Measurements from ENCODE around the gene ALDH1A3.

The ALDH1A3 gene

GRCh38 chr15:100901296-100901695, 21.7 kb downstream of the ALDH1A3 start:
- ATAC-seq = no peak
- Mint-ChIP-seq H3K9me3 (no peaks in the 10 kb centered on the region), H3K4me1 (no peaks in the 10 kb centered on the region), H3K36me3 (no peaks in the 10 kb centered on the region), H3K4me3 (no peak overlapping the region), H3K27ac (no peak overlapping the region)
- no peak for DNase-seq (ENCODE audit: low spot score in 2 of 2)

- Mint-ChIP-seq H3K4me1 (no peaks in the 10 kb centered on the region), H3K4me3 (no peak overlapping the region), H3K9me3 (no peaks in the 10 kb centered on the region), H3K27ac (no peak overlapping the region), H3K36me3 (no peaks in the 10 kb centered on the region)
- no peak for ATAC-seq
- no peak for DNase-seq (ENCODE audit: low spot score in 2 of 2)
Observed at GRCh38 chr15:100901702-100902435, 22.2 kb downstream of the ALDH1A3 start.

- DNase-seq (ENCODE audit: low spot score in 2 of 2) = no peak
- H3K27ac Mint-ChIP-seq = no peak overlapping the region
- H3K4me3 Mint-ChIP-seq = no peak overlapping the region
- ATAC-seq = no peak
- H3K36me3 Mint-ChIP-seq = no peaks in the 10 kb centered on the region
- H3K4me1 Mint-ChIP-seq = no peaks in the 10 kb centered on the region
- H3K9me3 Mint-ChIP-seq = no peaks in the 10 kb centered on the region
Observed at GRCh38 chr15:100902436-100903167, 23.0 kb downstream of the ALDH1A3 start.

- no peak for DNase-seq (ENCODE audit: low spot score in 2 of 2)
- H3K4me1 Mint-ChIP-seq = no peaks in the 10 kb centered on the region
- H3K36me3 Mint-ChIP-seq = no peaks in the 10 kb centered on the region
- H3K27ac Mint-ChIP-seq = no peak overlapping the region
- H3K9me3 Mint-ChIP-seq = no peaks in the 10 kb centered on the region
- ATAC-seq = no peak
- no peak overlapping the region for H3K4me3 Mint-ChIP-seq
Observed at GRCh38 chr15:100903168-100903554, 23.5 kb downstream of the ALDH1A3 start.

GRCh38 chr15:100905850-100906249, 26.2 kb downstream of the ALDH1A3 start:
- Mint-ChIP-seq H3K27ac (no peak overlapping the region), H3K4me3 (no peak overlapping the region), H3K36me3 (no peaks in the 10 kb centered on the region), H3K4me1 (no peaks in the 10 kb centered on the region), H3K9me3 (no peaks in the 10 kb centered on the region)
- ATAC-seq = no peak
- DNase-seq (ENCODE audit: low spot score in 2 of 2) = no peak

GRCh38 chr15:100908466-100908865, 28.8 kb downstream of the ALDH1A3 start:
- Mint-ChIP-seq H3K4me3 (no peak overlapping the region), H3K4me1 (no peaks in the 10 kb centered on the region), H3K36me3 (no peaks in the 10 kb centered on the region), H3K27ac (no peak overlapping the region), H3K9me3 (no peaks in the 10 kb centered on the region)
- DNase-seq (ENCODE audit: low spot score in 2 of 2) (no peak), ATAC-seq (no peak)

GRCh38 chr15:100909565-100909964, 29.9 kb downstream of the ALDH1A3 start:
- no peaks in the 10 kb centered on the region for H3K9me3 Mint-ChIP-seq
- no peak overlapping the region for H3K4me3 Mint-ChIP-seq
- no peak overlapping the region for H3K27ac Mint-ChIP-seq
- ATAC-seq (no peak), DNase-seq (ENCODE audit: low spot score in 2 of 2) (no peak)
- no peaks in the 10 kb centered on the region for H3K36me3 Mint-ChIP-seq
- H3K4me1 Mint-ChIP-seq = no peaks in the 10 kb centered on the region

- no peak overlapping the region for H3K4me3 Mint-ChIP-seq
- H3K27ac Mint-ChIP-seq = no peak overlapping the region
- H3K4me1 Mint-ChIP-seq = no peaks in the 10 kb centered on the region
- DNase-seq (ENCODE audit: low spot score in 2 of 2) (no peak), ATAC-seq (no peak)
- no peaks in the 10 kb centered on the region for H3K9me3 Mint-ChIP-seq
- H3K36me3 Mint-ChIP-seq = no peaks in the 10 kb centered on the region
Observed at GRCh38 chr15:100909989-100910955, 30.6 kb downstream of the ALDH1A3 start.

GRCh38 chr15:100911086-100911485, 31.5 kb downstream of the ALDH1A3 start:
- Mint-ChIP-seq H3K36me3 (no peaks in the 10 kb centered on the region), H3K4me3 (no peak overlapping the region), H3K27ac (no peak overlapping the region), H3K9me3 (no peaks in the 10 kb centered on the region), H3K4me1 (no peaks in the 10 kb centered on the region)
- no peak for DNase-seq (ENCODE audit: low spot score in 2 of 2)
- no peak for ATAC-seq

- ATAC-seq (no peak), DNase-seq (ENCODE audit: low spot score in 2 of 2) (no peak)
- Mint-ChIP-seq H3K4me1 (peaks cover 9% of the 10 kb centered on the region), H3K27ac (no peak overlapping the region), H3K36me3 (no peaks in the 10 kb centered on the region), H3K4me3 (no peak overlapping the region), H3K9me3 (no peaks in the 10 kb centered on the region)
Observed at GRCh38 chr15:100913961-100914360, 34.3 kb downstream of the ALDH1A3 start.

GRCh38 chr15:100914876-100915275, 35.2 kb downstream of the ALDH1A3 start:
- H3K27ac Mint-ChIP-seq = no peak overlapping the region
- no peak for DNase-seq (ENCODE audit: low spot score in 2 of 2)
- no peaks in the 10 kb centered on the region for H3K9me3 Mint-ChIP-seq
- H3K36me3 Mint-ChIP-seq = no peaks in the 10 kb centered on the region
- no peak overlapping the region for H3K4me3 Mint-ChIP-seq
- peaks cover 9% of the 10 kb centered on the region for H3K4me1 Mint-ChIP-seq
- ATAC-seq = no peak

GRCh38 chr15:100918034-100918689, 38.5 kb downstream of the ALDH1A3 start:
- H3K27ac Mint-ChIP-seq = no peak overlapping the region

GRCh38 chr15:100918690-100919480, 39.3 kb downstream of the ALDH1A3 start, which contains the start of gene LRRK1:
LRRK1 (plus strand) TSS chr15:100919357; CDS start chr15:100924633, 5,276 bp downstream.
- peak; percentile 24 for ATAC-seq
- Mint-ChIP-seq H3K4me3 (peak within 1 kb of the TSS; percentile 72), H3K36me3 (no peaks in the 10 kb centered on the region), H3K9me3 (no peaks in the 10 kb centered on the region), H3K27ac (no peak within 1 kb of the TSS), H3K4me1 (peaks cover 15% of the 10 kb centered on the region)
- peak in 1 of 2 donors; percentile 54 for DNase-seq (ENCODE audit: low spot score in 2 of 2)

More at GRCh38 chr15:100918034-100918689, 38.5 kb downstream of the ALDH1A3 start:
- H3K36me3 Mint-ChIP-seq = no peaks in the 10 kb centered on the region
- H3K4me3 Mint-ChIP-seq = peak overlapping the region; percentile 72
- peak; percentile 91 for ATAC-seq
- H3K4me1 Mint-ChIP-seq = peaks cover 15% of the 10 kb centered on the region
- no peaks in the 10 kb centered on the region for H3K9me3 Mint-ChIP-seq
- DNase-seq (ENCODE audit: low spot score in 2 of 2) = peak; percentile 65 to 86

Data from stimulated activated effector memory CD8-positive, alpha-beta T cell treated with anti-CD3 and anti-CD28 coated beads, Interleukin-12 subunit alpha, Interleukin-12 subunit beta, amount 100 ng/mL, for 72 hours (primary cell).